Fibroblast of the conjunctiva (primary cell): Measurements from ENCODE around the gene TBC1D16.
"Not testable (repeated sequence)": the region's sequence is repeated elsewhere in the genome, so short reads cannot be mapped to it uniquely, and the experiment has no call there.

Experiments used
- DNase-seq: peaks from one replicate; pipeline ENCODE4 v3.0.0-alpha.2; 2010; ENCODE audit warnings: low read depth

Gene TBC1D16

GRCh38 chr17:79913896-79914812 lies 121.5 kb downstream of the TBC1D16 start:
- no peak for DNase-seq

- no peak for DNase-seq
These were observed 122.2 kb downstream of the TBC1D16 start for GRCh38 chr17:79913451-79913850.

GRCh38 chr17:79912552-79913330 lies 122.9 kb downstream of the TBC1D16 start:
- no peak for DNase-seq

GRCh38 chr17:79911430-79912399 lies 124.0 kb downstream of the TBC1D16 start:
- DNase-seq, result no peak

- DNase-seq, result no peak
These were observed 124.7 kb downstream of the TBC1D16 start for GRCh38 chr17:79910985-79911361.

GRCh38 chr17:79909121-79909520 lies 126.6 kb downstream of the TBC1D16 start:
- DNase-seq, result no peak

GRCh38 chr17:79907850-79908249 lies 127.8 kb downstream of the TBC1D16 start:
- no peak for DNase-seq

GRCh38 chr17:79907217-79907715 lies 128.4 kb downstream of the TBC1D16 start:
- no peak for DNase-seq

GRCh38 chr17:79905832-79906231 lies 129.8 kb downstream of the TBC1D16 start:
- no peak for DNase-seq

GRCh38 chr17:79904865-79905264 lies 130.8 kb downstream of the TBC1D16 start:
- no peak for DNase-seq

- no peak for DNase-seq
These were observed 133.4 kb downstream of the TBC1D16 start for GRCh38 chr17:79902146-79902791.

- DNase-seq, result no peak
These were observed 134.5 kb downstream of the TBC1D16 start for GRCh38 chr17:79901131-79901530.

- DNase-seq, result no peak
These were observed 136.1 kb downstream of the TBC1D16 start for GRCh38 chr17:79899584-79899983.

GRCh38 chr17:79897243-79898063 lies 138.2 kb downstream of the TBC1D16 start:
- DNase-seq, result no peak

- DNase-seq, result not testable (repeated sequence)
These were observed 142.2 kb downstream of the TBC1D16 start for GRCh38 chr17:79893457-79893856.

- no peak for DNase-seq
These were observed 143.0 kb downstream of the TBC1D16 start for GRCh38 chr17:79892457-79893241.

GRCh38 chr17:79891113-79891730 lies 144.4 kb downstream of the TBC1D16 start:
- no peak for DNase-seq

GRCh38 chr17:79890706-79891105 lies 145.0 kb downstream of the TBC1D16 start:
- no peak for DNase-seq
